Vagina (tissue), 2 donors: ENCODE measurements around the gene OCSTAMP. TPM values are rescaled to one million over a fixed set of nuclear protein-coding genes. Genes with fewer than 3 reads are reported as not detected.

Source experiments
- DNase-seq, 2 donors: peaks; one replicate each; pipeline ENCODE4 v3.0.0-alpha.2; 2017; ENCODE audit errors: extremely low spot score in 2 of 2
- H3K27ac ChIP-seq: fragments of 200-600 bp; sonication (generic); one replicate; pipeline ENCODE4 v1.5.1; 2019
- H3K27me3 ChIP-seq: fragments of 200-600 bp; sonication (generic); one replicate; pipeline ENCODE4 v1.5.1; 2019
- H3K36me3 ChIP-seq, 2 donors: fragments of 200-600 bp; sonication (generic); one replicate each; pipeline ENCODE4 v1.5.1; 2017 to 2019
- H3K4me1 ChIP-seq: fragments of 200-600 bp; sonication (generic); one replicate; pipeline ENCODE4 v1.5.1; 2019
- H3K4me3 ChIP-seq, 2 donors: fragments of 200-600 bp; sonication (generic); 1 replicate in 1 of 2; 2 replicates in 1 of 2; pipeline ENCODE4 v1.5.1; 2016 to 2019
- H3K9me3 ChIP-seq: fragments of 200-600 bp; sonication (generic); one replicate; pipeline ENCODE4 v1.5.1; 2019
- CTCF ChIP-seq, 3 experiments: fragments of 450-650 bp in 2 of 3; fragments of 200-600 bp in 1 of 3; sonication (generic) in 1 of 3; IDR thresholded peaks; one replicate each; pipeline ENCODE4 v1.5.1; 2017 to 2019; ENCODE audit warnings: antibody characterized with exemption in 3 of 3, mild to moderate bottlenecking in 2 of 3, moderate library complexity in 2 of 3
- POLR2A ChIP-seq, 2 donors: fragments of 450-650 bp; IDR thresholded peaks; one replicate each; pipeline ENCODE4 v1.6.1; 2017; ENCODE audit warnings: antibody characterized with exemption in 2 of 2, mild to moderate bottlenecking in 2 of 2, moderate library complexity in 2 of 2
- POLR2AphosphoS5 ChIP-seq, 2 donors: sonication (generic); formaldehyde crosslinking; IDR thresholded peaks; one replicate each; pipeline ENCODE4 v1.9.0; 2017; ENCODE audit warnings: antibody characterized with exemption in 2 of 2, mild to moderate bottlenecking in 2 of 2, low read depth in 1 of 2; ENCODE audit not compliant: insufficient read depth in 1 of 2
- intact Hi-C: fragments of 100-400 bp; cut with DNase I; formaldehyde crosslinking; loops from one replicate; pipeline ENCODE4 v1.15.1; 2023
- total RNA-seq: library from RNA; depleted of rRNA; stranded (reverse); fragments of >200 nt; gene quantifications from one replicate; pipeline ENCODE4 v1.2.3, GENCODE V29; 2016

The OCSTAMP gene
- total RNA-seq, 1 donor from 2014 or later: not detected

DNA sequence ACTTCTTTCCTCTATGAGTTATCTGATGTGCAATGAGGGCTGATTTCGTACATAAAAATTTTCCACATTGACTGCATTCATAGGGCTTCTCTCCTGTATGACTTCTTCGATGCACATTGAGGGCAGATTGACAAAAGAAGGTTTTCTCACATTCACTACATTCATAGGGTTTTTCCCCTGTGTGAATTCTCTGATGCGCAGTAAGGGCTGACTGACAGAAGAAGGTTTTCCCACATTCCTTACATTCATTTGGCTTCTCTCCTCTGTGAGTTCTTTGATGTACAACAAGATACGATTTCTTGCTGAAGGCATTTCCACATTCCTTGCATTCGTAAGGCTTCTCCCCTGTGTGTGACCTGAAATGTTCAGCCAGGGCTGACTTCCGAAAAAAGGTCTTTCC, 48.5 kb downstream of the OCSTAMP start:
- Histone ChIP-seq H3K27me3 (no peaks in the 10 kb centered on the region), H3K4me1 (no peaks in the 10 kb centered on the region), H3K27ac (no peak overlapping the region), H3K36me3 (no peaks in the 10 kb centered on the region), H3K4me3 (no peak overlapping the region), H3K9me3 (peaks cover 15% of the 10 kb centered on the region)
- TF ChIP-seq POLR2AphosphoS5 (IDR thresholded peaks at IDR 0.05; ENCODE audit: insufficient read depth in 1 of 2, low read depth in 1 of 2): no peak
- TF ChIP-seq POLR2A (IDR thresholded peaks at IDR 0.05): no peak
- no peak for TF ChIP-seq CTCF (IDR thresholded peaks at IDR 0.05)
- no peak for DNase-seq
- intact Hi-C loops: no loop called here

GRCh38 chr20:46501337-46501942, 49.0 kb downstream of the OCSTAMP start:
- intact Hi-C loops: no loop called here
- peaks cover 15% of the 10 kb centered on the region for H3K9me3 ChIP-seq
- H3K4me1 ChIP-seq: no peaks in the 10 kb centered on the region
- no peak for DNase-seq
- TF ChIP-seq POLR2AphosphoS5 (IDR thresholded peaks at IDR 0.05; ENCODE audit: insufficient read depth in 1 of 2, low read depth in 1 of 2) (no peak), CTCF (IDR thresholded peaks at IDR 0.05) (no peak), POLR2A (IDR thresholded peaks at IDR 0.05) (no peak)
- H3K27me3 ChIP-seq: no peaks in the 10 kb centered on the region
- no peak overlapping the region for H3K4me3 ChIP-seq
- no peak overlapping the region for H3K27ac ChIP-seq
- no peaks in the 10 kb centered on the region for H3K36me3 ChIP-seq

DNA sequence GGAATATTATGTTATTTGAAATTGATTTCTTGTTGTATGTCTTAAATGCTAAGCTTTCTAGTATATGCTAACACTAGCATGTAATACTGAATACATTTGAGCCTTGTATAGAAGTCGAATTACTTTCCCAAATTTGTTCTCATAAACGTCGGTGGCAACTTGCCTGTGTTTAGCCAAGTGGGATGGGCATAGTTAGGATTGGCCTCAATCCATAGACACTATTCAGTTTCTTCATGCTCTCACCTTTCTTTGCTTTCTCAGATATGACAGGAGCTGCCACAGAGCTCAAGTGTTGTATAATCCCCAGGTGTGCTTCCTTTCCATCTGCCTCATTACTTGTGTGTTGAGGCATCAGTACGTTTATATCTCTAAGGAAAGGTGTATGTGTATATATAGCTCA, 56.4 kb downstream of the OCSTAMP start:
- H3K4me1 ChIP-seq: no peaks in the 10 kb centered on the region
- no peaks in the 10 kb centered on the region for H3K9me3 ChIP-seq
- intact Hi-C loops: no loop called here
- no peak overlapping the region for H3K27ac ChIP-seq
- TF ChIP-seq POLR2A (IDR thresholded peaks at IDR 0.05): no peak
- no peak for TF ChIP-seq CTCF (IDR thresholded peaks at IDR 0.05)
- TF ChIP-seq POLR2AphosphoS5 (IDR thresholded peaks at IDR 0.05; ENCODE audit: insufficient read depth in 1 of 2, low read depth in 1 of 2): no peak
- no peaks in the 10 kb centered on the region for H3K27me3 ChIP-seq
- no peaks in the 10 kb centered on the region for H3K36me3 ChIP-seq
- no peak overlapping the region for H3K4me3 ChIP-seq
- DNase-seq: no peak

- intact Hi-C loops: no loop called here
- Histone ChIP-seq H3K9me3 (no peaks in the 10 kb centered on the region), H3K4me1 (no peaks in the 10 kb centered on the region), H3K36me3 (no peaks in the 10 kb centered on the region), H3K27me3 (no peaks in the 10 kb centered on the region), H3K27ac (no peak overlapping the region), H3K4me3 (no peak overlapping the region)
- TF ChIP-seq POLR2A (IDR thresholded peaks at IDR 0.05) (no peak), POLR2AphosphoS5 (IDR thresholded peaks at IDR 0.05; ENCODE audit: insufficient read depth in 1 of 2, low read depth in 1 of 2) (no peak), CTCF (IDR thresholded peaks at IDR 0.05) (no peak)
- DNase-seq: no peak
These were observed 59.1 kb downstream of the OCSTAMP start for GRCh38 chr20:46491354-46491753.

Other genes with a start within 250 kb of the OCSTAMP start
- 1.7 TPM for gene CDH22, start 242.2 kb downstream of the OCSTAMP start, total RNA-seq
- 73.9 TPM for gene ELMO2, start 144.0 kb downstream of the OCSTAMP start, total RNA-seq
- 5.4 TPM for gene ZNF334, start 37.1 kb downstream of the OCSTAMP start, total RNA-seq
- 1.2 TPM for gene SLC13A3, start 100.8 kb upstream of the OCSTAMP start, total RNA-seq
- 27.7 TPM for gene TP53RK, start 138.8 kb upstream of the OCSTAMP start, total RNA-seq
- 21.6 TPM for gene SLC2A10, start 159.0 kb upstream of the OCSTAMP start, total RNA-seq